DMS53 treated with DMSO at 0.1 percent for 48 hours (cell line): Measurements from ENCODE around the gene HHEX.
A peak's percentile ranks its signal among the peaks of the same experiment; 100 is the strongest.

Experiments
- DNase-seq: peaks from one replicate; lab custom pipeline; 2025; ENCODE audit not compliant: unreplicated experiment; lab: John Stamatoyannopoulos, UW

Gene HHEX

GRCh38 chr10:92689663-92690210, at the start of gene HHEX:
Gene HHEX, plus strand, starts transcription at chr10:92689955. Its CDS starts 32 bp downstream, at chr10:92689987.
- peak; percentile 60 for DNase-seq

GRCh38 chr10:92640107-92640506, 49.6 kb upstream of the HHEX start:
- DNase-seq = no peak

- no peak for DNase-seq
These were observed 48.3 kb upstream of the HHEX start for GRCh38 chr10:92641492-92641891.

GRCh38 chr10:92644921-92645320, 44.8 kb upstream of the HHEX start:
- DNase-seq = no peak

- peak; percentile 13 for DNase-seq
These were observed 38.9 kb upstream of the HHEX start for GRCh38 chr10:92650864-92651263.

GRCh38 chr10:92655426-92655825, 34.3 kb upstream of the HHEX start:
- DNase-seq = no peak

- no peak for DNase-seq
These were observed 33.3 kb upstream of the HHEX start for GRCh38 chr10:92656266-92656961.

- no peak for DNase-seq
These were observed 32.7 kb upstream of the HHEX start for GRCh38 chr10:92657024-92657423.

- DNase-seq = no peak
These were observed 26.9 kb upstream of the HHEX start for GRCh38 chr10:92662848-92663247.

GRCh38 chr10:92664322-92664721, 25.4 kb upstream of the HHEX start:
- DNase-seq = no peak

GRCh38 chr10:92667078-92667477, 22.7 kb upstream of the HHEX start:
- no peak for DNase-seq

GRCh38 chr10:92677708-92678107, 12.0 kb upstream of the HHEX start:
- no peak for DNase-seq

GRCh38 chr10:92678206-92678605, 11.5 kb upstream of the HHEX start:
- no peak for DNase-seq

- no peak for DNase-seq
These were observed 8.4 kb upstream of the HHEX start for GRCh38 chr10:92681306-92681834.

GRCh38 chr10:92688573-92688926, 1.2 kb upstream of the HHEX start:
- no peak for DNase-seq

- DNase-seq = peak; percentile 40
These were observed 660 bp upstream of the HHEX start for GRCh38 chr10:92688927-92689662.

GRCh38 chr10:92690211-92690914, 608 bp downstream of the HHEX start:
- peak; percentile 57 for DNase-seq

- no peak for DNase-seq
These were observed 1.3 kb downstream of the HHEX start for GRCh38 chr10:92690915-92691590.

GRCh38 chr10:92691591-92692079, 1.9 kb downstream of the HHEX start:
- no peak for DNase-seq

GRCh38 chr10:92692080-92692671, 2.4 kb downstream of the HHEX start:
- no peak for DNase-seq
